CD4-positive, alpha-beta T cell (primary cell): Measurements from ENCODE around the gene ISYNA1. TPM values are rescaled to one million over a fixed set of nuclear protein-coding genes. Genes with fewer than 3 reads are reported as not detected.

Experiments used
- ATAC-seq: fragments of 200-7000 bp; cut with Tn5 transposase; one replicate; pipeline ENCODE4 v1.10.0; 2022; ENCODE audit warnings: mild to moderate bottlenecking; ENCODE audit not compliant: poor library complexity
- CTCF ChIA-PET: fragments of 350-600 bp; sonication (Branson Sonifier 250); formaldehyde crosslinking; loops from one replicate; lab custom pipeline; 2021; ENCODE audit warnings: antibody characterized with exemption, inconsistent platforms; lab: Charles Lee
- POLR2A ChIA-PET: fragments of 350-600 bp; sonication (Branson Sonifier 250); formaldehyde crosslinking; loops from one replicate; lab custom pipeline; 2021; ENCODE audit warnings: antibody characterized with exemption, inconsistent platforms; lab: Charles Lee
- DNase-seq, 14 experiments: peaks; one replicate each; pipeline ENCODE4 v3.0.0-alpha.2; 2013 to 2020; ENCODE audit warnings: mixed read lengths in 2 of 14
- H3K27ac ChIP-seq, 2 donors: one replicate each; pipeline versions ENCODE4 v1.5.1 to v1.7.0; 2013; ENCODE audit warnings: low read length in 2 of 2, low read depth in 1 of 2, mild to moderate bottlenecking in 1 of 2
- H3K27me3 ChIP-seq, 2 experiments: 1 replicate in 1 of 2; 2 replicates in 1 of 2; pipeline versions ENCODE4 v1.6.1 to v1.7.0; 2013; ENCODE audit warnings: low read length in 2 of 2, control low read depth in 1 of 2, mild to moderate bottlenecking in 1 of 2, moderate library complexity in 1 of 2; ENCODE audit not compliant: insufficient read depth in 2 of 2, control insufficient read depth in 1 of 2
- H3K36me3 ChIP-seq: one replicate; pipeline ENCODE4 v1.6.1; 2013; ENCODE audit warnings: low read length, control low read depth; ENCODE audit not compliant: insufficient read depth
- H3K4me1 ChIP-seq: one replicate; pipeline ENCODE4 v1.6.1; 2013; ENCODE audit warnings: low read length, control low read depth; ENCODE audit not compliant: insufficient read depth
- H3K4me3 ChIP-seq: one replicate; pipeline ENCODE4 v1.5.1; 2013; ENCODE audit warnings: mild to moderate bottlenecking, low read length, moderate library complexity
- H3K9me3 ChIP-seq, 2 experiments: 1 replicate in 1 of 2; 2 replicates in 1 of 2; pipeline versions ENCODE4 v1.6.1 to v1.7.0; 2013; ENCODE audit warnings: low read length in 2 of 2, mild to moderate bottlenecking in 2 of 2, control low read depth in 1 of 2, moderate library complexity in 1 of 2; ENCODE audit not compliant: control insufficient read depth in 1 of 2, insufficient read depth in 1 of 2
- H3K27ac Mint-ChIP-seq: one replicate; pipeline ENCODE4 v1.8.0; 2020; ENCODE audit warnings: mixed read lengths
- H3K27me3 Mint-ChIP-seq: one replicate; pipeline ENCODE4 v1.8.0; 2021; ENCODE audit warnings: mixed read lengths
- H3K36me3 Mint-ChIP-seq: one replicate; pipeline ENCODE4 v1.8.0; 2021; ENCODE audit warnings: low read depth, mixed read lengths
- H3K4me1 Mint-ChIP-seq: one replicate; pipeline ENCODE4 v1.8.0; 2021; ENCODE audit warnings: low read depth, mixed read lengths
- H3K4me3 Mint-ChIP-seq: one replicate; pipeline ENCODE4 v1.8.0; 2020; ENCODE audit warnings: mild to moderate bottlenecking, mixed read lengths
- H3K9me3 Mint-ChIP-seq: one replicate; pipeline ENCODE4 v1.8.0; 2020; ENCODE audit warnings: mixed read lengths
- intact Hi-C, 2 experiments: fragments of 100-400 bp; cut with DNase I in 1 of 2; cut with micrococcal nuclease in 1 of 2; formaldehyde crosslinking; loops; one replicate each; pipeline versions ENCODE4 v1.15.1 to v1.9.0; 2023 to 2025; cut with DNase I, micrococcal nuclease
- total RNA-seq, 174 experiments: library from RNA in 2 of 174; stranded (reverse) in 2 of 174; gene quantifications; one replicate each; pipeline ENCODE4 v1.2.3 and lab custom pipeline; 2021 to 2026
- TF ChIP-seq, protein P1 (sequence below): fragments of 200-600 bp; IDR thresholded peaks from one replicate; pipeline ENCODE4 v1.8.0; 2022; ENCODE audit warnings: antibody characterized with exemption, mild to moderate bottlenecking

ISYNA1 gene
- total RNA-seq, 2 experiments from 2014 or later, result 34.1 to 41.3 TPM

DNA sequence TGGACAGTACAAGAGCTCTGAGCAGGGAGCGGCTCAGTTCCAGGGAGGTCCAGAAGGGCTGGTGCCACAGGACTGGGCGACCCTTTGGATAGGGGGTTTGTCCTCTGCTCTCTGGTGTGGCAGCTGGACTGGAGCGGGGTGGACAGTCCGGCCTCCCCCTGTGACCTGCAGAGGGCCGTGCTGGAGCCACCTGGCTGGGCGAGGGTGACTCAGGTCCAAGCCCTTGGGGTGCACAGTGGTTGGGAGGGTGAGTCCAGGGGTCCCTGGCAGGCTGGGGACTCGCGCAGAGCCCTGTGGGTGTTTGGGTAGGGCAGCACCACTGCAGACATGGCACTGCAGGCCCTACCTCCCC, 11.5 kb downstream of the ISYNA1 start:
- Histone ChIP-seq H3K27me3 (no peaks in the 10 kb centered on the region), H3K36me3 (peaks cover 24% of the 10 kb centered on the region), H3K4me1 (peaks cover 93% of the 10 kb centered on the region), H3K4me3 (no peak overlapping the region), H3K27ac (no peak overlapping the region), H3K9me3 (no peaks in the 10 kb centered on the region)
- H3K9me3 Mint-ChIP-seq, result no peaks in the 10 kb centered on the region
- DNase-seq, result no peak
- ChIA-PET POLR2A (no interaction called here), CTCF (interaction anchor here (1.2 kb wide), 1 partner anchor 38 kb away, joined by 3 read pairs; no protein-coding TSS in a partner anchor)
- H3K4me3 Mint-ChIP-seq, result no peak overlapping the region
- H3K36me3 Mint-ChIP-seq, result no peaks in the 10 kb centered on the region
- TF ChIP-seq, protein P1, sequence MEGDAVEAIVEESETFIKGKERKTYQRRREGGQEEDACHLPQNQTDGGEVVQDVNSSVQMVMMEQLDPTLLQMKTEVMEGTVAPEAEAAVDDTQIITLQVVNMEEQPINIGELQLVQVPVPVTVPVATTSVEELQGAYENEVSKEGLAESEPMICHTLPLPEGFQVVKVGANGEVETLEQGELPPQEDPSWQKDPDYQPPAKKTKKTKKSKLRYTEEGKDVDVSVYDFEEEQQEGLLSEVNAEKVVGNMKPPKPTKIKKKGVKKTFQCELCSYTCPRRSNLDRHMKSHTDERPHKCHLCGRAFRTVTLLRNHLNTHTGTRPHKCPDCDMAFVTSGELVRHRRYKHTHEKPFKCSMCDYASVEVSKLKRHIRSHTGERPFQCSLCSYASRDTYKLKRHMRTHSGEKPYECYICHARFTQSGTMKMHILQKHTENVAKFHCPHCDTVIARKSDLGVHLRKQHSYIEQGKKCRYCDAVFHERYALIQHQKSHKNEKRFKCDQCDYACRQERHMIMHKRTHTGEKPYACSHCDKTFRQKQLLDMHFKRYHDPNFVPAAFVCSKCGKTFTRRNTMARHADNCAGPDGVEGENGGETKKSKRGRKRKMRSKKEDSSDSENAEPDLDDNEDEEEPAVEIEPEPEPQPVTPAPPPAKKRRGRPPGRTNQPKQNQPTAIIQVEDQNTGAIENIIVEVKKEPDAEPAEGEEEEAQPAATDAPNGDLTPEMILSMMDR, result no peak
- intact Hi-C loops, result no loop called here
- no peak for ATAC-seq
- H3K27ac Mint-ChIP-seq, result no peak overlapping the region
- no peaks in the 10 kb centered on the region for H3K27me3 Mint-ChIP-seq
- peaks cover 54% of the 10 kb centered on the region for H3K4me1 Mint-ChIP-seq

DNA sequence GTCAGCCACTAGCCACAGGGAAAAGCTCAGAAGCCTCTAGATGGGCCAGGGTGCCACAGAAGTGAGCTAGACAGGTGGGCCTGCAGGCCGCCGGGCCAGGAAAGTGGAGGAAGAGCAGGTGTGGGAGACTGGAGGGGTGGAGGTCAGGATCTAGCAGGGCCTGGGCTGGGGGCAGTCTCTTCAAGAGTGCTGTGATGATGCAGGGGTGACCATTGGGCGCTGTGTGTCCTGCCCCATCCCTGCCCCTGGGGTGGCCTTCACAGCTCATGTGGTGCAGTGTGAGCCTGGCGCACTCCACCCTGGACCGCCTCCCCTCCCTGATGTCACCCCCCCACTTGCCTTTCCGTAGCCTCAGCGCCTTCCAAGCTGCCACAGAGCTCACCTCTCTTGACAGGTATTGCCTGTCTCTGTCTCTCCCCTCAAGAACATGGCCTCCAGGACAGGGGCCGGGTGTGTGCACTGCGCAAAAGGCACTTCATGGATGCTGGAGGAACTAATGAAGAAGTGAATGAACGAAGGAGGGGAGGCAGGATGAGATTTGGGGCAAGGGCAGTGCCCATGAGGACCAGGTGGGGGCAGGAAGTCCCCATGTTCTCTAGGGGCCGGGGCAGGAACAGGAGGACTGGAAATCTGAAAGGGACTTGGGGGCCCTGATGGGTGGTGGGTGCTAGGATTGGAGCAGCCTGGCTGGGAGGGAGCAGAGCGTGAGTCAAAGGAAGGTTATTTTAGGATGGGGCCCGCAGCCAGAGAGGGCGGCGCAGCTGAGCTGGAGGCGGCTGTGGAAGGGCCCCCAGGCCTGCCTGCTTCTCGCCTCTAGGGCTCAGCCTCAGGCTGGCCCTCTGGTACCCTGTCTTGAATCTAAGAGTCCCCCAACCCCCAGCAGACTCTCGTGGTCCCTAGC, 12.2 kb downstream of the ISYNA1 start:
- peak overlapping the region; percentile 66 for H3K27ac Mint-ChIP-seq
- H3K9me3 Mint-ChIP-seq, result no peaks in the 10 kb centered on the region
- CTCF ChIA-PET, result interaction anchor here (1.1 to 1.2 kb wide), 2 partner anchors 25 to 38 kb away, joined by 3 read pairs; no protein-coding TSS in a partner anchor
- TF ChIP-seq, protein P1, result no peak
- no peak overlapping the region for H3K4me3 ChIP-seq
- DNase-seq (peak in 2 of 14 experiments; percentile 42 to 58), ATAC-seq (no peak)
- intact Hi-C loops, result no loop called here
- H3K9me3 ChIP-seq, result no peaks in the 10 kb centered on the region
- no peaks in the 10 kb centered on the region for H3K36me3 Mint-ChIP-seq
- POLR2A ChIA-PET, result interaction anchor here (1.6 kb wide), 1 partner anchor 11 kb away, joined by 4 read pairs; no protein-coding TSS in a partner anchor
- peaks cover 60% of the 10 kb centered on the region for H3K4me1 Mint-ChIP-seq
- no peaks in the 10 kb centered on the region for H3K27me3 ChIP-seq
- H3K4me3 Mint-ChIP-seq, result peak overlapping the region; percentile 60
- H3K27ac ChIP-seq, result no peak overlapping the region
- no peaks in the 10 kb centered on the region for H3K27me3 Mint-ChIP-seq
- H3K36me3 ChIP-seq, result peaks cover 22% of the 10 kb centered on the region
- H3K4me1 ChIP-seq, result peaks cover 97% of the 10 kb centered on the region

DNA sequence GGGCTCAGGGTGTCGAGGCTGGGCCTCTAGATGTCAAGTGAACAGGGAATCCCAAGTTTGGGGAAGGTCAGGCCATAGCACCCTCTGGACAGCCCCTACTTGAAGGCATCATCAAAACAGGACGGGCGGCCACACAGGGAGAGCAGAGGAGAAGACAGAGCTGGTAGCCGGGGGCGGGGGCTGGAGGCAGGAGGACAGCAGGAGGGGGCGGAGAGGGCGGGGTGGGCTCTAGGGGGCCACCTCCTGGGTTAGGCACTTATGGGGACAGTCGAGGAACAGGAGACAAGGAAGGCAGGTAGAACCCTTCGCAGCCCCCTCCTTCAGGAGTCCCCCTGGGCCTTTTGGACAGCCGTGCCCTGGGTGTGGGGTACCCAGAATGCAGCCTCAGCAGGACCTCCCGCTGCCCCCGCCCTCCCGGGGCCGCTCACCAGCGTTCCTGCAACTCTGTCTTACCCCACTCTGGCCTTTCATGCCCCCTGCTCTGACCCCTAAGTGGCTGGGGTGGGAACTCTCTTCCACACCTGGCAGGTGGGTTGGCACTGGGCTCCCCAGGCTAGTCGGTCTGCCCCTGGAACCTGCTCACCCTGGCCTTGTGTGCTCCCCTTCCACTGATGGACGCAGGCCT, 12.9 kb downstream of the ISYNA1 start:
- DNase-seq (peak in 1 of 14 experiments; percentile 36), ATAC-seq (no peak)
- intact Hi-C loops, result no loop called here
- no peaks in the 10 kb centered on the region for H3K36me3 Mint-ChIP-seq
- peaks cover 61% of the 10 kb centered on the region for H3K4me1 Mint-ChIP-seq
- CTCF ChIA-PET, result interaction anchor here (1.1 to 1.2 kb wide), 2 partner anchors 26 to 37 kb away, joined by 3 read pairs; no protein-coding TSS in a partner anchor
- peaks cover 22% of the 10 kb centered on the region for H3K36me3 ChIP-seq
- no peaks in the 10 kb centered on the region for H3K9me3 Mint-ChIP-seq
- H3K4me1 ChIP-seq, result peaks cover 97% of the 10 kb centered on the region
- no peaks in the 10 kb centered on the region for H3K27me3 Mint-ChIP-seq
- no peak overlapping the region for H3K4me3 Mint-ChIP-seq
- TF ChIP-seq, protein P1, result no peak
- H3K4me3 ChIP-seq, result no peak overlapping the region
- no peaks in the 10 kb centered on the region for H3K9me3 ChIP-seq
- peak overlapping the region; percentile 66 for H3K27ac Mint-ChIP-seq
- POLR2A ChIA-PET, result interaction anchor here (1.6 kb wide), 1 partner anchor 12 kb away, joined by 4 read pairs; no protein-coding TSS in a partner anchor
- H3K27me3 ChIP-seq, result no peaks in the 10 kb centered on the region
- H3K27ac ChIP-seq, result no peak overlapping the region
